Left renal pelvis (tissue), 4 donors: ENCODE data around the gene APAF1. TPM values are rescaled to one million over a fixed set of nuclear protein-coding genes. Genes with fewer than 3 reads are reported as not detected.

ENCODE experiments used
- DNase-seq, 4 donors: peaks; one replicate each; pipeline ENCODE4 v3.0.0-alpha.2; 2013; ENCODE audit warnings: low read depth in 4 of 4, low spot score in 3 of 4
- polyA plus RNA-seq, 4 donors: library from polyadenylated mRNA; unstranded; fragments of 120-200 nt; gene quantifications; one replicate each; pipeline ENCODE4 v1.2.1, GENCODE V29; 2013; ENCODE audit not compliant: insufficient read length in 4 of 4

Gene APAF1
- polyA plus RNA-seq, 4 donors, result 31.5 to 47.0 (median 38.6) TPM

GRCh38 chr12:98669751-98670150 is 24.7 kb downstream of the APAF1 start:
- DNase-seq, result no peak

- DNase-seq, result no peak
Observed at GRCh38 chr12:98671459-98671858, 26.4 kb downstream of the APAF1 start.

DNA sequence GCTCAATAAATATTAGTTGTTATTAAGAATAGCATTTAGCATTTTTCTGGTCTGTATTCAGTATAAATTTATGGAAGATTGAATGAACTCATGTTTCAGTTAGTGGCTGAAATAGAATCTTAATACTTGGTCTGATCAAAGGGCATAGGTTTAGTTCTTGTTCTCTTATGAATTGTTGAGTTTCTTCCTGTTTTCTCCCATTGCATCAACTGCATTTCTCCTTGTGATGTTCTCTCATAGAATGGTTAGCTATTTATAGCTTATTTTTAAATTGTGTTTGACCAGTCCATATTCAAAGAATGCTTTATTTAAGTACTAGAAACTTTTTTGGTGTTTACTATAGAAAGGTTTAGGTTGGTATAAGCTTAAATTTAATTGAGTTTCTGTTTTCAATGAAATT is 29.8 kb downstream of the APAF1 start:
- DNase-seq, result no peak

- DNase-seq, result no peak
Observed at GRCh38 chr12:98678236-98678945, 33.3 kb downstream of the APAF1 start.

DNA sequence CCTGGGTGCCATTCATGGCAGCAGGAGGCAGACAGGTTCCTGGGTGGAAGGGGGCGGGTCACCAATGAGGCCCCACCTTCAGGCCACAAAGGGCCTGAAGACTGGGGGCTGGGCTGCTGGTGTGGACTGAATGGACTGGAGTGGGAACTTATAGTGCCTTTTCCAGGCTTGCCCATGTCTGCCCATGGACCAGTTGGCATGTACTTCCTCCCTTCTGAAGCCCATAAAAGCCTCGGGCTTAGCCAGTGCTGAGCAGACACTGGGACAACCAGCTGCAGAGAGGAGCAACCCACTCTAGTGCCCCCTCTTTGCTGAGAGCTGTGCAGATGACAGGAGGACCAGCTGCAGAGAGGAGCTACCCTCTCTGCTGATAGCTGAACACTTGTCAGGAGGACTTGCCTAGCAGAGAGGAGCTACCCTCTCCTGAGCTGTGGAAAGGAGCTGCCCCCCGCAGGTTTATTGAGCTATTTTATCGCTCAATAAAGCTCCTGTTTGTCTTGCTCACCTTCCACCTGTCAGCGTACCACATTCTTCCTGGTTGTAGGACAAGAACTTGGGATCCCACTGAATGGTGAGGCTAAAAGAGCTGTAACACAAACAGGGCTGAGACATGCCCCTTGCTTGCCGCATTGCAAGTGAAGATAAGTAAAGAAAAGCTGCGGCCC is 34.0 kb downstream of the APAF1 start:
- DNase-seq, result no peak

- DNase-seq, result no peak
Observed at GRCh38 chr12:98679611-98680005, 34.5 kb downstream of the APAF1 start.

DNA sequence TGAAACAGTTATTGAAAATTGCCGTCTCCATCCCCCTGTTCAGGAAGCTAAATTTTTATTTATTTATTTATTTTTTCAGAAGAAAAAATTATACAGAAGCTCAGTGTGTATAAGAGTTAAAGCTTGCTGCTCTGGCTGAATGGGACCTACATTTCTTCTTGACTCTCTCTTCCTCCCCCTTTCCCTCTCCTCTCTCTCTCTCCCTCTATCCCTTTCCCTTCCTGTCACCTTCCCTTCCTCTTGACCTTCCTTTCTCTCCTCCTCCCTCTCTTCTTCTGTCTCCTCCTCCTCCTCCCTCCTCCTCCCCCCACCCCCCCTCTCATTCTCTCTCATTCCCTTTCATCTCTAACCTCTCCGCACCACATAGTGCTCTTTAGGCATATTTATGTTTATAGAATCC is 39.1 kb downstream of the APAF1 start:
- DNase-seq, result no peak

DNA sequence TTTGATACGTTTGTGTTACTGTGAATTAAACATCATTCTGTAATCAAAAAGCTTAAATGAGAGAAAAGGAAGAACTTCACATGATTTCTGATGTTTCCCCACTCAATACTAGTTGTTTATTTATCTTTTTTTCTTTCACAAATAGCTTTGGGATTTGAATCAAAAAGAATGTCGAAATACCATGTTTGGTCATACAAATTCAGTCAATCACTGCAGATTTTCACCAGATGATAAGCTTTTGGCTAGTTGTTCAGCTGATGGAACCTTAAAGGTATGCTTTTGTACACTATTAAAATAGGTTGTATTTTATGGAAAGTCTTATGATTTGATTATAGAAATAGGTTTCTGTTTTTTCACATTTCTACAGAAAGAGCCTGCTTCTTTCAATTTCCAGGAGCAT is 41.5 kb downstream of the APAF1 start:
- no peak for DNase-seq

- DNase-seq, result no peak
Observed at GRCh38 chr12:98691351-98691750, 46.3 kb downstream of the APAF1 start.

- no peak for DNase-seq
Observed at GRCh38 chr12:98696036-98696646, 51.1 kb downstream of the APAF1 start.

DNA sequence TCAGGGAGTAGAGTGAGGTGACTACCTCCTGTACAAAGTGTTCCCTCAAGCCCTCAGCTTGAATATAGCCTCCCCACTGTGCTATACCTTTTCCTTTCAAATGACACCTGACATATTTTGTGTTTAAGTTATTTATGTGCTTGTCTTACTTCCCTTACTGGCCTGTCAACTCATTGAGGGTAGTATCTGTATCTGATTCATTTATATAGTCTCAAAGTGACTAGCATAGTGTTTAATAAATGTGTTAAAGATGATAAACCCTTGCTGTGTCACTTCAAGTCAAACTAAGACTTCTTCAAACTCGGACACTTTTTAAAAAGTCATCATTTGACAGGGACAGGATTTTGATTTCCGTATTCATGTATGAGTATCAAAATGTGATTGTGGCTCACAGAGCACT is 52.1 kb downstream of the APAF1 start:
- no peak for DNase-seq

DNA sequence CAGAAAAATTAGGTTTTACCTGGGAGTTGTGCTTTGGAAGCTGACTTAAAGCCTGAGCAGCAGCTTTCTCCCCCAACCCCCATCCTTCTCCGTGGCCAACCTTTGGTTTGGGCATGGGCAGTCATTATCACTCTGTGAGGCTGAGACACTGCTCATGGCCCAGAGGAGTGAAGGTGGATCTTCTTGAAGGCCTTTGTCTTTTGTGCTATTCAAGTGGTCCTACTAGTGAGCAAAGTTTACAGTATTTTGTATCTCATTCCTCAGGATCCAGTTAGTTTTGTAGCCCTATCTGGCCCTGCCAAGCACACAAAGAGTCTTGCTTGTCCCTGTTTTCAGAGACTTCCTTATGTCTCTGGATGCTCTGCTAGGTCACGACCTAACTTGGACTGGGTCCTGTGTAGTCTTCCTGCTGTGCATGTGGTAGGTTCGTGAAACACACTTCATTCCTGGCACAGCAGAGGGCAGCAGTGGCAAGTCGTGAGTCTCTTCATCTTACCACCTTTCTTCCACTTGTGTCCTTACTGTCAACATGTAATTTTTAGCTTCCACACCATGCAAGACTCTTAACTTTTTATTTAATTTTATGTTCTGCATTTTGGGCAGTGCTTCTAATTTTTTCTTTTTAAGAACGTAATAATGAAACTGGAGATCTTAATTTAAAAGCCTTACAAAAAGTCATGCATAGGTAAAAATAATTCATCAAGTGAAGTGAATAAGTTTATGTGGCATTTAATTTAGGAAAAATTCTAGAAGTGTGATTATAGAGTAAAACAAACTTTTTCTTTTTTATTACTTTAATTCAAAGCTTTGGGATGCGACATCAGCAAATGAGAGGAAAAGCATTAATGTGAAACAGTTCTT is 53.7 kb downstream of the APAF1 start:
- DNase-seq, result peak in 3 of 4 donors; percentile 2 to 29 (median 14)

GRCh38 chr12:98699586-98699985 is 54.5 kb downstream of the APAF1 start:
- no peak for DNase-seq

- no peak for DNase-seq
Observed at GRCh38 chr12:98701166-98701565, 56.1 kb downstream of the APAF1 start.

DNA sequence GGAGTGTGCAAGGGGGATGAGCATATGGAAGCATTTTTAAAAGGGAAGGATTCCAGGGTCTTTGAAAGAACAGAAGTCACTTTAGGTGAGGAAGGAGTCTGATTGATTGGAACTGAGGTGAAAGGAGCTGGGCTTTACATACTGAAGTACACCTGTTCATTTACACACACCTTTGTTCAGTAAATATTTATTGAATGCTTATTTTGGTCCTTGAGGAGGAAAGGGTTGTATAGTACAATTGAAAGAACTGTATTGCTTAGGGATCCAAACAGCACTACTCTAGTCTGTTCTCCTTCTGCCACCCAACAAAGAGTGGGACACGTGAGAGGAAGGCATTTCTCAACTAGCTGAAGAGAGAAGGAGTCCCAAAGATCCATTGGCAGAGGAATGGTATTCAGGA is 63.9 kb downstream of the APAF1 start:
- no peak for DNase-seq

DNA sequence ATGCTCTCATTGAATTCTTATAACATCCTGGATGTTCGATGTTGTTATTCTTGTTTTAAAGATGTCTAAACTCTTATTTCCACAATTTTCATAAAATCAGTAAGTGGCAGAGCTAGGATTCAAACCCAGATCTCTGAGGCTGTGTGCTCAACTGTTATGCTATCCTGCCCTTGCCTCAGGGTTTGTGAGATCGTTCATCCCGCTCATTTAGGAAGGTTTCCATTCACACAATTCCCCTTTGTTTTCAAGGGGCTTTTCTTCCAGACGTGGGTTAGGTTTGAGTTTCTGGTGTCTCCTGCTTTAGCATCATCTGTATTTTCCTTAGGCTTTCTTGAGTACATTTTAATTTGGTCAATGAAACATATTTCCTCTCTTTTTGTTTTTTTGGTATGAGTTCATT is 69.3 kb downstream of the APAF1 start:
- no peak for DNase-seq

GRCh38 chr12:98719515-98720504 is 74.7 kb downstream of the APAF1 start:
- no peak for DNase-seq

DNA sequence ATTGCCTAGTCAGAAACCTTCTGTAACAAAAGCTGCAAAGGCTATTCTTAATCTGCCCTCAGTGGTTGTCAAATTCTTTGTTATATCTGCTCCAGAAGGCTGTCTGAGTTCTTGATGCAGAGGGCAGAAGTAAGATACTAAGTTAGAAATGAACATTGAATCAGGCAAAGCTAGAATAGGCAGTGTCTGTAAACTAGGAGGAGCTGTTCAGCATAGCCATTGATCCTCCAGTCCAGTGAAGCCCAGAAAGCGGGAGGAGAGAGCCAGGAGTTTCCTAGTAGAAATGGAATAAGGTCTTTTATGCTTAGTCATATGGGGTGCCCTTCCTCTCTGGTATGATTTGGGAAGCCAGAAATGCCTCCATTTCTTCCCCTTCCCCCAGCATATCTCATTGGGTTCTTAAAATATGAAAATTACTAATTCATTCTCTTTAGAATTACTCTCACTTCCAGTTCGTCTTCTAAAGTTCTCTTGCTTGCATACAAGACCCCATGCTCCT is 76.2 kb downstream of the APAF1 start:
- DNase-seq, result no peak

- DNase-seq, result no peak
Observed at GRCh38 chr12:98724384-98725155, 79.5 kb downstream of the APAF1 start.
